ENCODE results near the gene CASTOR2. TPM values are rescaled to one million over a fixed set of nuclear protein-coding genes. Genes with fewer than 3 reads are reported as not detected.

The CASTOR2 gene
- total RNA-seq, 1 donor from 2014 or later: 29.9 TPM

DNA sequence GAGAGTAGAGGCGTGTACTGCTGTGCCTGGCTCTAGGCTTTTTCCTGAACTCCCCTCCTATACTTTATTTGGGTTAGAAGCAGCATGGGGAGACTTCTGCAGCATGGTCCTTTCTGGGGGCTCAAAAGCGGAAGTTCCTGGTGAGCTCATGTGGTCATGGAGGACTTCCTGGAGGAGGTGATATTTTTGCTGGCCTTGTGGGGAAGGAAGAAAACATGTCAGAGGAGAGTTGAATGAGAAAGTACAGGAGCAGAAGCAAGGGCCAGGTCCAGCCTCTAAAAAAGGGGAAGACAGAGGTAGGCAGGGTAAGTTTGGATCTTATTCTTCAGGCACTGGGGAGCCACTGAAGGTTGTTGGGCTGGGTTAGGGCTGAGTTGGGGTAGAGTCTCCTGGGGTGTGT, 45.5 kb downstream of the CASTOR2 start:
- Histone ChIP-seq H3K4me3 (no peak overlapping the region), H3K27me3 (ENCODE audit: low read depth) (no peaks in the 10 kb centered on the region), H3K36me3 (peaks cover 10% of the 10 kb centered on the region), H3K27ac (replicated peaks) (no peak overlapping the region), H3K9me3 (replicated peaks) (no peaks in the 10 kb centered on the region), H3K4me1 (no peaks in the 10 kb centered on the region)
- TF ChIP-seq, protein P1, sequence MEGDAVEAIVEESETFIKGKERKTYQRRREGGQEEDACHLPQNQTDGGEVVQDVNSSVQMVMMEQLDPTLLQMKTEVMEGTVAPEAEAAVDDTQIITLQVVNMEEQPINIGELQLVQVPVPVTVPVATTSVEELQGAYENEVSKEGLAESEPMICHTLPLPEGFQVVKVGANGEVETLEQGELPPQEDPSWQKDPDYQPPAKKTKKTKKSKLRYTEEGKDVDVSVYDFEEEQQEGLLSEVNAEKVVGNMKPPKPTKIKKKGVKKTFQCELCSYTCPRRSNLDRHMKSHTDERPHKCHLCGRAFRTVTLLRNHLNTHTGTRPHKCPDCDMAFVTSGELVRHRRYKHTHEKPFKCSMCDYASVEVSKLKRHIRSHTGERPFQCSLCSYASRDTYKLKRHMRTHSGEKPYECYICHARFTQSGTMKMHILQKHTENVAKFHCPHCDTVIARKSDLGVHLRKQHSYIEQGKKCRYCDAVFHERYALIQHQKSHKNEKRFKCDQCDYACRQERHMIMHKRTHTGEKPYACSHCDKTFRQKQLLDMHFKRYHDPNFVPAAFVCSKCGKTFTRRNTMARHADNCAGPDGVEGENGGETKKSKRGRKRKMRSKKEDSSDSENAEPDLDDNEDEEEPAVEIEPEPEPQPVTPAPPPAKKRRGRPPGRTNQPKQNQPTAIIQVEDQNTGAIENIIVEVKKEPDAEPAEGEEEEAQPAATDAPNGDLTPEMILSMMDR (IDR thresholded peaks at IDR 0.05; ENCODE audit: borderline replicate concordance): no peak
- no peak for DNase-seq
- intact Hi-C loops (cut with micrococcal nuclease): no loop called here

DNA sequence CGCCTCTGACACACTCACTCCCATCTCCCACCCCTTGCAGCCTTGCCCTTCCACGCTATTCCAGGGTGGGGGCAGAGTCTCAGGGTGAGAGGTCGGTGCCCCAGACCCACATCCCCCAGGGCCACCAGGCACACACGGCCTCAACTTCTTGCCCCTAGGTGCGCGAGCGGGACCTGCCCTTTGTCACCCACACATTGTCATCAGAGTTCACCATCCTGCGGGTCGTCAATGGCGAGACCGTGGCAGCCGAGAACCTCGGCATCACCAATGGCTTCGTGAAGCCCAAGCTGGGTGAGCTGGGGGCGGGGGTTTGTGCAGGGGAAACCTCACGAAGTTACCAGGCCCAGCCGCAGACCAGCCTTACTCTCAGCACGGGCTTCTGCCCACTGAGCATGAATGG, 53.3 kb downstream of the CASTOR2 start:
- no peak overlapping the region for H3K4me3 ChIP-seq
- H3K4me1 ChIP-seq: no peaks in the 10 kb centered on the region
- H3K9me3 ChIP-seq (replicated peaks): no peaks in the 10 kb centered on the region
- no peak for DNase-seq
- peaks cover 34% of the 10 kb centered on the region for H3K36me3 ChIP-seq
- no peak overlapping the region for H3K27ac ChIP-seq (replicated peaks)
- intact Hi-C loops (cut with micrococcal nuclease): no loop called here
- TF ChIP-seq, protein P1 (IDR thresholded peaks at IDR 0.05; ENCODE audit: borderline replicate concordance): no peak
- no peaks in the 10 kb centered on the region for H3K27me3 ChIP-seq (ENCODE audit: low read depth)

DNA sequence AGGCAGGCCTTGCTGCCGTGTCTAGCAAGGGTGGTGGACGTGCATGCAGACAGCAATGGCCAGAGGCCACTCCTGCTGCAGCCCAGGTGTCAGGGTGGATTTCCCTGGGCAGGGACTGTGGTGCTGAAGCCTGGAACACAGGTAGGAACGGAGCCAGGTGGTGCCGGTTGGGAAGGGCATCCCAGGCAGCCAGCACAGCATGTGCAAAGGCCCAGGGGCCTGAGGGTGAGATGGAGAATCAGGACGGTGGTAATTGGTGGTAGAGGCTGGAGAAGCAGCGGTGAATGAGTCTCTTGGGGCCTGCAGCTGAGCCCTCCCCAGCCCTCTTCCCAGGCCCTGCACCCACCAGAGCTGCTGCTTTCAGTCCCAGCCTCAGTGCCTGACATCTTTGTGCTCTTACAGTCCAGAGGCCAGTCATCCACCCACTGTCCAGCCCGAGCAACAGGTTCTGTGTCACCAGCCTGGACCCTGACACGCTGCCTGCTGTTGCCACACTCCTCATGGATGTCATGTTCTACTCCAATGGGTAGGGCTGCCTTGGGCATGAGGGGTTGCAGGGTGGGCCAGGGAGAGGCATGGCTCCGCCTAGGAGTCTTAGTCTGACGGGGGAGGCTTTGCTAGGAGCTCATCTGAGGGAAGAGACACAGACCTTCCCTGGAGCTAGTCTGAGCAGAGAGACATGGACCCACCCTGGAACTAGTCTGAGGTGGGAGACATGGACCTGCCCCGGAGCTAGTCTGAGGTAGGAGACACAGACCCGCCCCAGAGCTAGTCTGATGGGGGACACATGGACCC, 54.3 kb downstream of the CASTOR2 start:
- Histone ChIP-seq H3K9me3 (replicated peaks) (no peaks in the 10 kb centered on the region), H3K4me1 (no peaks in the 10 kb centered on the region), H3K4me3 (no peak overlapping the region), H3K27ac (replicated peaks) (no peak overlapping the region), H3K27me3 (ENCODE audit: low read depth) (no peaks in the 10 kb centered on the region), H3K36me3 (peaks cover 37% of the 10 kb centered on the region)
- TF ChIP-seq, protein P1 (IDR thresholded peaks at IDR 0.05; ENCODE audit: borderline replicate concordance): no peak
- DNase-seq: no peak
- intact Hi-C loops (cut with micrococcal nuclease): no loop called here

DNA sequence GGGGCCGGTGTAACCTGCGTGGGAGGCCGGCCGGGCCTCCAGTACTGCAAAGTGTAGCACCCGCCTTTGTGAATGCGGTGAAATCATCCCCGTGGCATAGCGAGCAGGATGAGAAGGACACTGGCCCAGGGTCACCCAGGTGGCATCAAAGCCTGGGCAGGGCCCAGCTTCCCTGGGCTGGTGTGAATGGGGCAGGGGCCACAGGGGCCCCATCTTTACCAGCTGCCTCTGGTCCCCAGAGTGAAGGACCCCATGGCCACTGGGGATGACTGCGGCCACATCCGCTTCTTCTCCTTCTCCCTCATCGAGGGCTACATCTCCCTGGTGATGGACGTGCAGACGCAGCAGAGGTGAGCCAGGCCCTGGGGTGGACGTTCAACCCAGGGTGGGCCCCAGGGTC, 55.3 kb downstream of the CASTOR2 start:
- DNase-seq: no peak
- TF ChIP-seq, protein P1 (IDR thresholded peaks at IDR 0.05; ENCODE audit: borderline replicate concordance): no peak
- H3K4me1 ChIP-seq: no peaks in the 10 kb centered on the region
- H3K27ac ChIP-seq (replicated peaks): no peak overlapping the region
- H3K27me3 ChIP-seq (ENCODE audit: low read depth): no peaks in the 10 kb centered on the region
- peaks cover 44% of the 10 kb centered on the region for H3K36me3 ChIP-seq
- no peaks in the 10 kb centered on the region for H3K9me3 ChIP-seq (replicated peaks)
- intact Hi-C loops (cut with micrococcal nuclease): no loop called here
- no peak overlapping the region for H3K4me3 ChIP-seq

DNA sequence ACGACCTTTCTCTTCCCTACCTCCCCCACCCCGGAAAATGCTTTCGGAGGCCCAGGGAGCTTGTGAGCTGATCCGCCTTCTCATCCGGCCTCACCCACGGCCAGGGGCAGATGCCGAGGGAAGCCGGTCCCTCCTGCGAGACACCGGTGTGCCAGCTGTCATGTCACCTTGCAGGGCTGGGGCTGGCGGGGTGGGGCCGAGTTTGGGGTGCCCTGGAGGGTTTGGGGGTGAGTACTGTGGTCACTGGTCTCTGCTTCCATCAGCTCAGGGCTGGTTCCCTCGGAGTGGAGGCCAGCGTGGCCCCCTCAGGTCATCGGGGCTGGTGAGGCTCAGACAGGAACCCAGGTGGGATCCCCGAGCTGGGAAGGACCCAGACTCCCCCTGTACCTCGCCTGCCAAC, 60.4 kb downstream of the CASTOR2 start:
- H3K4me3 ChIP-seq: no peak overlapping the region
- H3K27ac ChIP-seq (replicated peaks): no peak overlapping the region
- H3K36me3 ChIP-seq: peaks cover 36% of the 10 kb centered on the region
- TF ChIP-seq, protein P1 (IDR thresholded peaks at IDR 0.05; ENCODE audit: borderline replicate concordance): no peak
- no peaks in the 10 kb centered on the region for H3K9me3 ChIP-seq (replicated peaks)
- intact Hi-C loops (cut with micrococcal nuclease): no loop called here
- no peaks in the 10 kb centered on the region for H3K4me1 ChIP-seq
- no peaks in the 10 kb centered on the region for H3K27me3 ChIP-seq (ENCODE audit: low read depth)
- no peak for DNase-seq

Data from left ventricle myocardium inferior (tissue), 1 donor.